Uterus (tissue), 2 donors: Measurements from ENCODE around the gene PRRG3.

ENCODE experiments used
- CTCF ChIP-seq, 4 experiments: fragments of 200-600 bp in 2 of 4; fragments of 450-650 bp in 2 of 4; sonication (generic) in 2 of 4; IDR thresholded peaks; one replicate each; pipeline ENCODE4 v1.5.1; 2016 to 2019; ENCODE audit warnings: antibody characterized with exemption in 4 of 4, mild to moderate bottlenecking in 2 of 4, moderate library complexity in 1 of 4
- POLR2A ChIP-seq, 2 donors: fragments of 450-650 bp; IDR thresholded peaks; one replicate each; pipeline ENCODE4 v1.6.1; 2016; ENCODE audit warnings: antibody characterized with exemption in 2 of 2, mild to moderate bottlenecking in 1 of 2, moderate library complexity in 1 of 2

GRCh38 chrX:151734446-151734845 lies 39.2 kb downstream of the PRRG3 start, which contains the start of gene CNGA2:
- TF ChIP-seq CTCF (IDR thresholded peaks at IDR 0.05) (no peak), POLR2A (IDR thresholded peaks at IDR 0.05) (no peak)
